OCI-LY7 (cell line): ENCODE data around the gene GP1BB. TPM values are rescaled to one million over a fixed set of nuclear protein-coding genes. Genes with fewer than 3 reads are reported as not detected.
A peak's percentile ranks its signal among the peaks of the same experiment; 100 is the strongest.

ENCODE experiments used
- BruUV-seq: library from RNA; stranded (reverse); fragments of 400-500 nt; replicated peaks from 2 replicates; lab custom pipeline; 2021; lab: Mats Ljungman, UMichigan
- CTCF ChIA-PET: fragments of 300-600 bp; sonication (Branson Sonifier 250); formaldehyde crosslinking; loops from one replicate; lab custom pipeline; 2022; ENCODE audit warnings: antibody characterized with exemption; ENCODE audit not compliant: unreplicated experiment; lab: Charles Lee
- POLR2A ChIA-PET: fragments of 300-600 bp; sonication (Branson Sonifier 250); formaldehyde crosslinking; loops from one replicate; lab custom pipeline; 2022; ENCODE audit warnings: antibody characterized with exemption; lab: Charles Lee
- DNase-seq: peaks from one replicate; pipeline ENCODE4 v3.0.0-alpha.2; 2015; ENCODE audit warnings: low spot score
- H2AFZ ChIP-seq: fragments of 200-600 bp; sonication (generic), shearing (Covaris generic); 2 replicates; pipeline ENCODE4 v1.6.1; 2014; ENCODE audit warnings: mild to moderate bottlenecking, antibody characterized with exemption, low read length, moderate library complexity
- H3K27ac ChIP-seq: fragments of 200-600 bp; sonication (generic); 2 replicates; pipeline ENCODE4 v1.5.1; 2014; ENCODE audit warnings: mixed run types, low read depth, mild to moderate bottlenecking, moderate library complexity, low read length, inconsistent platforms; ENCODE audit not compliant: poor library complexity, severe bottlenecking
- H3K36me3 ChIP-seq: fragments of 200-600 bp; sonication (generic); 2 replicates; pipeline ENCODE4 v1.6.1; 2014; ENCODE audit warnings: mild to moderate bottlenecking, antibody characterized with exemption, low read length, moderate library complexity, mixed read lengths; ENCODE audit not compliant: insufficient read depth
- H3K4me1 ChIP-seq: fragments of 200-600 bp; sonication (generic); 2 replicates; pipeline ENCODE4 v1.5.1; 2014; ENCODE audit warnings: mild to moderate bottlenecking, low read length; ENCODE audit not compliant: insufficient read depth, poor library complexity, severe bottlenecking
- H3K4me2 ChIP-seq: fragments of 200-600 bp; sonication (generic); 2 replicates; pipeline ENCODE4 v1.6.1; 2014; ENCODE audit warnings: mild to moderate bottlenecking, low read length
- H3K4me3 ChIP-seq: fragments of 200-600 bp; sonication (generic); 2 replicates; pipeline ENCODE4 v1.5.1; 2014; ENCODE audit warnings: mild to moderate bottlenecking, low read depth, low read length; ENCODE audit not compliant: poor library complexity, severe bottlenecking
- H3K79me2 ChIP-seq: fragments of 200-600 bp; sonication (generic); 2 replicates; pipeline ENCODE4 v1.6.1; 2016; ENCODE audit warnings: low read depth, mild to moderate bottlenecking, low read length, moderate library complexity, mixed read lengths; ENCODE audit not compliant: insufficient read depth
- H3K9me2 ChIP-seq: fragments of 200-600 bp; sonication (generic); 2 replicates; pipeline ENCODE4 v1.6.1; 2016; ENCODE audit warnings: mild to moderate bottlenecking, low read length, mixed read lengths; ENCODE audit not compliant: insufficient read depth
- H3K9me3 ChIP-seq: fragments of 200-600 bp; sonication (generic); 2 replicates; pipeline ENCODE4 v1.6.1; 2014; ENCODE audit warnings: mild to moderate bottlenecking, mixed run types, low read length, mixed read lengths
- H4K20me1 ChIP-seq: fragments of 200-600 bp; sonication (generic); 2 replicates; pipeline ENCODE4 v1.6.1; 2014; ENCODE audit warnings: mild to moderate bottlenecking, antibody characterized with exemption, low read length, moderate library complexity, mixed read lengths; ENCODE audit not compliant: insufficient read depth
- EZH2phosphoT487 ChIP-seq: fragments of 200-600 bp; sonication (generic); IDR thresholded peaks from 2 replicates; pipeline ENCODE4 v1.6.1; 2018; ENCODE audit warnings: low read depth, borderline replicate concordance, mild to moderate bottlenecking, mixed run types, antibody characterized with exemption, low read length, moderate library complexity, mixed read lengths
- intact Hi-C: fragments of 100-400 bp; cut with micrococcal nuclease; formaldehyde crosslinking; loops from one replicate; pipeline ENCODE4 v1.10.0; 2022; ENCODE audit not compliant: unreplicated experiment
- total RNA-seq, 2 experiments: library from RNA; depleted of rRNA in 1 of 2; stranded (reverse); fragments of >200 nt in 1 of 2; shearing (Covaris generic) in 1 of 2; gene quantifications; 2 replicates each; pipeline ENCODE4 v1.2.3, GENCODE V29; 2014 to 2022
- TF ChIP-seq, protein P1 (sequence below): fragments of 200-600 bp; sonication (generic); conservative IDR thresholded peaks from 2 replicates; pipeline ENCODE4 v1.5.1; 2014; ENCODE audit warnings: mild to moderate bottlenecking, antibody characterized with exemption, low read length, moderate library complexity, mixed read lengths

Gene GP1BB
- total RNA-seq, 2 experiments from 2014 or later: not detected

DNA sequence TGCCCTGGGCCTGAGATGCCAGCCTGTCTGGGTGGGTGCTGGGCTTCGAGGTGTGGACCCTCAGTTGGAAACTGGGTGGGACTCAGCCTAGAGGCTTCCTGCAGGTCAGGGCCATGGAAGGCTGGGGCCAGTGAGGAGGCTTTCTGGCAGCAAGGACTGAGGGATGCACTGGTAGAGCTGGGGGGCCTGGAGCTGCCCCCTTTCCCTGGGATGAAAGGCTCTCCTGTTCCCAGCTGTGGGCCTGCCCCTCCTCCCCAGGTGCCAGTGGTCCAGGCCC lies 6.6 kb upstream of the GP1BB start:
- no peak overlapping the region for H3K4me3 ChIP-seq
- ChIA-PET POLR2A (no interaction called here), CTCF (no interaction called here)
- no peaks in the 10 kb centered on the region for H3K9me3 ChIP-seq
- H3K27ac ChIP-seq: no peak overlapping the region
- no peaks in the 10 kb centered on the region for H4K20me1 ChIP-seq
- no peak for DNase-seq
- BruUV-seq: no TSS peak
- no peaks in the 10 kb centered on the region for H3K79me2 ChIP-seq
- H3K4me2 ChIP-seq: no peak overlapping the region
- no peaks in the 10 kb centered on the region for H3K9me2 ChIP-seq
- no peak for TF ChIP-seq EZH2phosphoT487
- TF ChIP-seq, protein P1, sequence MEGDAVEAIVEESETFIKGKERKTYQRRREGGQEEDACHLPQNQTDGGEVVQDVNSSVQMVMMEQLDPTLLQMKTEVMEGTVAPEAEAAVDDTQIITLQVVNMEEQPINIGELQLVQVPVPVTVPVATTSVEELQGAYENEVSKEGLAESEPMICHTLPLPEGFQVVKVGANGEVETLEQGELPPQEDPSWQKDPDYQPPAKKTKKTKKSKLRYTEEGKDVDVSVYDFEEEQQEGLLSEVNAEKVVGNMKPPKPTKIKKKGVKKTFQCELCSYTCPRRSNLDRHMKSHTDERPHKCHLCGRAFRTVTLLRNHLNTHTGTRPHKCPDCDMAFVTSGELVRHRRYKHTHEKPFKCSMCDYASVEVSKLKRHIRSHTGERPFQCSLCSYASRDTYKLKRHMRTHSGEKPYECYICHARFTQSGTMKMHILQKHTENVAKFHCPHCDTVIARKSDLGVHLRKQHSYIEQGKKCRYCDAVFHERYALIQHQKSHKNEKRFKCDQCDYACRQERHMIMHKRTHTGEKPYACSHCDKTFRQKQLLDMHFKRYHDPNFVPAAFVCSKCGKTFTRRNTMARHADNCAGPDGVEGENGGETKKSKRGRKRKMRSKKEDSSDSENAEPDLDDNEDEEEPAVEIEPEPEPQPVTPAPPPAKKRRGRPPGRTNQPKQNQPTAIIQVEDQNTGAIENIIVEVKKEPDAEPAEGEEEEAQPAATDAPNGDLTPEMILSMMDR: no peak
- intact Hi-C loops: no loop called here
- no peaks in the 10 kb centered on the region for H3K4me1 ChIP-seq
- H3K36me3 ChIP-seq: no peaks in the 10 kb centered on the region
- H2AFZ ChIP-seq: no peak overlapping the region

DNA sequence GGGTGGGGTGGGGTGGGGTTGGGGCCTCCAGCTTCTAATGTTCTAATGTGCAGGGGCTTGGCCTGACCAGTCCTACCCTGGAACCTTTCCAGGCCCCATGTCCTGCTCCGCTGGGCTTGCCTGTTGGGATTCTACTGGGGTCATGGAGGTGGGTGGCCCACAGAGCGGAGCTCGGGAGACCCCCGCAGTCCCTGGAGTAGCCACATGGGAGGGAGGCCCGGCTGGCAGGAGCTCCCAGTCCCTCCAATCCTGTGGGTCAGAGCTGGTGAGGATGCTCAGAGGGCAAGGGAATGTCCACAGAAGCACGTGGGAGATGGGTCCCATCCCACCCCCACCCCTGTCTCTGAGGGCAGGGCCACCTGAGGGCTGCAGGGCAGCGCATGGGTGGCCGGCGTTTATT lies 6.2 kb upstream of the GP1BB start:
- Histone ChIP-seq H3K36me3 (no peaks in the 10 kb centered on the region), H3K4me3 (no peak overlapping the region), H3K79me2 (no peaks in the 10 kb centered on the region), H3K9me3 (no peaks in the 10 kb centered on the region), H3K9me2 (no peaks in the 10 kb centered on the region), H4K20me1 (no peaks in the 10 kb centered on the region), H2AFZ (no peak overlapping the region), H3K4me1 (no peaks in the 10 kb centered on the region), H3K27ac (no peak overlapping the region), H3K4me2 (no peak overlapping the region)
- BruUV-seq: no TSS peak
- no peak for TF ChIP-seq EZH2phosphoT487
- TF ChIP-seq, protein P1: no peak
- intact Hi-C loops: no loop called here
- no peak for DNase-seq
- ChIA-PET CTCF (no interaction called here), POLR2A (no interaction called here)

DNA sequence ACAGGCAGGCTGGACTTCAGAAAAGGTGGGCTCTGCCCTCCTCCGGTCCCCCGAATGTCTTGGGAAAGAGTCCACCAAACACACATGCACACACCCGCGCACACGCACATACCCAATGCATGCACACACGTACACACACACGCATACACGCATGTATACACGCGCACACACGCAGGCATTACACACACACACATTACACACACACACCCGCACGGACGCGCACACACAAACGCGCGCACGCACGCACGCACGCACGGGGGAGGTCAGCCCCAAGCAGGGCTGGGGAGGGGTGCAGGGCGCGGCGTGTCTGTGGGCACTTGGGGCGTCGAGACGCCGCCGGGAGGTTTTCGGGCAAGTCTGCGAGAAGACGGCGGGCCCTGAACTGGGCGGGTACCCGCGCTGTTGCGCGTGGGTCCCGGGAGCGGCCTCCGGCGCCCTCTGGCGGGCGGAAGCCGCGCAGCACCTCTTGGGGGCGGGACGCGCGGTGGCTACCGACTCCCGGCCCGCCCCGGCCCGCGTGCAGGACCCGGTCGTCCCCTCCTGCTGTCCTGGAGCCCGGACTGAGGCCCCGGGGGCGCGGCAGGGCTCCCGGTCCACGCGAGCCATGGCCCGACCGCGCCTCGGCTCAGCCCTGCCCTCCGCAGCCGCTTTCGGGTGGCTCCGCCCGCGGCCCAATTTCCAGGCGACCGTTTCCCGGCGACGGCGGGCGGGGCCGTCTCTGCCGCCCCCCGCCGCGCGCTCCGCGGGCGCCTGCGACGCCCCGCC lies 5.5 kb upstream of the GP1BB start:
- Histone ChIP-seq H3K79me2 (no peaks in the 10 kb centered on the region), H3K9me3 (no peaks in the 10 kb centered on the region), H3K36me3 (no peaks in the 10 kb centered on the region), H3K9me2 (no peaks in the 10 kb centered on the region), H4K20me1 (no peaks in the 10 kb centered on the region), H2AFZ (peak overlapping the region; percentile 74), H3K4me1 (no peaks in the 10 kb centered on the region), H3K4me2 (peak overlapping the region; percentile 62), H3K27ac (no peak overlapping the region), H3K4me3 (peak overlapping the region; percentile 57)
- ChIA-PET CTCF (no interaction called here), POLR2A (no interaction called here)
- DNase-seq: peak; percentile 68
- intact Hi-C loops: no loop called here
- TF ChIP-seq, protein P1: peak; percentile 72
- TF ChIP-seq EZH2phosphoT487: no peak
- BruUV-seq: no TSS peak
